Tibial artery (tissue), 4 donors: ENCODE data around the gene SUSD6.

Experiments used
- DNase-seq, 2 donors: peaks; one replicate each; pipeline ENCODE4 v3.0.0-alpha.2; 2019
- H3K27ac ChIP-seq, 2 donors: fragments of 200-600 bp; sonication (generic) in 1 of 2; 1 replicate in 1 of 2; 2 replicates in 1 of 2; pipeline ENCODE4 v1.5.1; 2018 to 2019; ENCODE audit warnings: mild to moderate bottlenecking in 1 of 2
- H3K27me3 ChIP-seq, 2 donors: fragments of 200-600 bp; sonication (generic) in 1 of 2; one replicate each; pipeline versions ENCODE4 v1.5.1 to v1.6.0; 2016 to 2019
- H3K36me3 ChIP-seq, 3 donors: fragments of 200-600 bp; sonication (generic) in 2 of 3; one replicate each; pipeline ENCODE4 v1.5.1; 2016 to 2019; ENCODE audit warnings: mild to moderate bottlenecking in 2 of 3
- H3K4me1 ChIP-seq, 4 donors: fragments of 200-600 bp; sonication (generic) in 2 of 4; 1 replicate in 3 of 4; 2 replicates in 1 of 4; pipeline ENCODE4 v1.5.1; 2016 to 2019
- H3K4me3 ChIP-seq, 2 donors: fragments of 200-600 bp; sonication (generic) in 1 of 2; 1 replicate in 1 of 2; 2 replicates in 1 of 2; pipeline ENCODE4 v1.5.1; 2018 to 2019; ENCODE audit warnings: mild to moderate bottlenecking in 2 of 2
- H3K9me3 ChIP-seq, 3 donors: fragments of 200-600 bp; sonication (generic) in 1 of 3; one replicate each; pipeline ENCODE4 v1.5.1; 2016 to 2019
- CTCF ChIP-seq, 2 experiments: fragments of 200-600 bp in 1 of 2; fragments of 450-650 bp in 1 of 2; IDR thresholded peaks; one replicate each; pipeline ENCODE4 v1.5.1; 2017 to 2019; ENCODE audit warnings: antibody characterized with exemption in 2 of 2, mild to moderate bottlenecking in 1 of 2, moderate library complexity in 1 of 2
- intact Hi-C: fragments of 100-400 bp; cut with DNase I; formaldehyde crosslinking; loops from one replicate; pipeline ENCODE4 v1.15.0; 2023; ENCODE audit warnings: low total_unique reads

The SUSD6 gene

GRCh38 chr14:69606258-69607184 lies 4.9 kb upstream of the SUSD6 start:
- no peak overlapping the region for H3K27ac ChIP-seq
- no peaks in the 10 kb centered on the region for H3K36me3 ChIP-seq
- peaks cover 0 to 12% (median 8%) of the 10 kb centered on the region in 4 donors for H3K4me1 ChIP-seq
- no peak for TF ChIP-seq CTCF (IDR thresholded peaks at IDR 0.05)
- H3K27me3 ChIP-seq, result no peaks in the 10 kb centered on the region
- no peak for DNase-seq
- intact Hi-C loops, result no loop called here
- H3K9me3 ChIP-seq, result no peaks in the 10 kb centered on the region
- no peak overlapping the region for H3K4me3 ChIP-seq

DNA sequence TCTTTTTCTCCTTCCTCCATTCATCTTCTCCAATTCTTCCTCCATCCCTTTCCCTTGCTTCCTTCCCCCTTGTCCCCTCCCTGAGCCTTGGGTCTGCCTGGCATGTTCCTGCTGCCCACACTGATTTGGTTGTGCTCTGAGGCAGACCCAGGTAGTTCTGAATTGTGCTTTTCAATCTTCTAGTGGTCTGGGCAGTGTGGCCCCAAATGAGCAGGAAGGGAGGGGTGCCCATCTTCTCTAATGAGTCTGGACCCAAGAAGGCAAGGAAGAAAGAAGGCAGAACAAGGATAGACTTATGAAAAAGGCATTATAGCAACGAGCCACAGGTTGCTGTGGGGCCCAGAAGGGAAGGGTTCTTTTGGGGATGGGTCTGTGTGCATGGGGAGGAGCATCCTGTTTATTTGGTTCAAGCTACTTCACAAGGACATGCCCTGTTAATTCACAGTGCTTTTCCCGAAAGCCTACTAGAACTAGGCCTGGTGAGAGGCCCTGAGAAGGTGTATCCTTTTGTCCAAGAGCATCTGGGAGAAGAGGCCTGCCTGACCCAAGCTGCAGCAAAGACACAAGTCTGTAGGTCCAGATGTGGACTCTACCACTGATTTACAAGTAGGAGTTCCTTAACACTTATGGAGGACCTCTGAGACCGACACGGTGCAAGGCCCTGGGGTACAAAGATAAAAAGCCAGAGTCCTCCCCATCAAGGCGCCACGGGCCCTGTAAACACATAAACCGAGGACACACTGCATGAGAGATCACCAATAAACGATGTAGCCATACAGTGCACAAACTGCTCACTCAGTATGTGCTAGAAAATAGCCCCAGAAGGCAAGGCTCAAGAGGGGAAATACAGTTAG lies 1.1 kb upstream of the SUSD6 start:
- intact Hi-C loops, result loop anchor here (10.0 kb wide), 1 partner anchor 55 kb away; no protein-coding TSS in a partner anchor
- no peak for TF ChIP-seq CTCF (IDR thresholded peaks at IDR 0.05)
- no peak for DNase-seq
- Histone ChIP-seq H3K27ac (peak overlapping the region; percentile 92 to 97), H3K9me3 (no peaks in the 10 kb centered on the region), H3K36me3 (no peaks in the 10 kb centered on the region), H3K27me3 (no peaks in the 10 kb centered on the region), H3K4me1 (peaks cover 0 to 40% (median 32%) of the 10 kb centered on the region in 4 donors), H3K4me3 (peak overlapping the region; percentile 83 to 91)

DNA sequence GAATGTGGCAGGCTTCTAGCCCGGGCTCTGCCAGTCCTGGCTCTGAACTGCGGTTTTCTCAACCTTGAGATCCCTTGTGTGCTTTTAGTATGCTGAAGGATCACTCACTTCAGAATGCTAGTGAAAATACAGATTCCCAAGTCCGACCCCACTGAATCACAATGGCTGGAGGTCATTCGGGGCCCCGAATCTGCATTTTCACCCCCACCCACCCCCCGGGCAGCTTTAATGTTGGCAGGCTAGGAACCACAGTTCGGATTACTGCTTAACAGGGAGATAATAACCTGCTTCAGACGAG lies 573 bp upstream of the SUSD6 start:
- Histone ChIP-seq H3K4me1 (peaks cover 0 to 45% (median 38%) of the 10 kb centered on the region in 4 donors), H3K36me3 (no peaks in the 10 kb centered on the region), H3K27ac (peak overlapping the region; percentile 92 to 97), H3K27me3 (no peaks in the 10 kb centered on the region), H3K9me3 (no peaks in the 10 kb centered on the region), H3K4me3 (peak overlapping the region; percentile 83 to 91)
- DNase-seq, result no peak
- intact Hi-C loops, result loop anchor here (10.0 kb wide), 1 partner anchor 54 kb away; no protein-coding TSS in a partner anchor
- TF ChIP-seq CTCF (IDR thresholded peaks at IDR 0.05), result no peak

GRCh38 chr14:69612014-69612782 lies 802 bp downstream of the SUSD6 start:
- Histone ChIP-seq H3K4me3 (peak overlapping the region; percentile 83 to 91), H3K9me3 (no peaks in the 10 kb centered on the region), H3K27me3 (no peaks in the 10 kb centered on the region), H3K27ac (peak overlapping the region; percentile 92 to 97), H3K36me3 (no peaks in the 10 kb centered on the region), H3K4me1 (peaks cover 0 to 59% (median 50%) of the 10 kb centered on the region in 4 donors)
- no peak for TF ChIP-seq CTCF (IDR thresholded peaks at IDR 0.05)
- DNase-seq, result no peak
- intact Hi-C loops, result loop anchor here (10.0 kb wide), 1 partner anchor 53 kb away; no protein-coding TSS in a partner anchor

DNA sequence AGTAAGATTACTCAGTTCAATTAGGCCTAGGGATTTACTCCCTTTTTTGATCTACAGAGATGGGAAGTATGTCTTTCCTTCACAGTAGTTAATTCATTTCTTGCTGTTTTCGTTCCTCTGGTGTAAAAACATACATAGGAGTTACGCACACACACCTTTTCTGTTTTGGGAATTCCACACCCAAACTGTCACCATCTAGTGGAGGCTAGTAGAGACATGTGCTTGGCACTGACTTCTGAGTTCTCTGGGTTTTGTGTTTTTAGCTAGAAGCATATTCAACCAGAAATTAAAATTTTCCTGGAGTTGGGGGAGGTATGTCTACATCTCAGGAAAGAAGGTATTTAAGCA lies 1.4 kb downstream of the SUSD6 start:
- Histone ChIP-seq H3K4me3 (peak overlapping the region; percentile 83 to 91), H3K27me3 (no peaks in the 10 kb centered on the region), H3K36me3 (no peaks in the 10 kb centered on the region), H3K9me3 (no peaks in the 10 kb centered on the region), H3K27ac (peak overlapping the region; percentile 92 to 97), H3K4me1 (peaks cover 0 to 65% (median 55%) of the 10 kb centered on the region in 4 donors)
- DNase-seq, result no peak
- intact Hi-C loops, result loop anchor here (10.0 kb wide), 1 partner anchor 52 kb away; no protein-coding TSS in a partner anchor
- no peak for TF ChIP-seq CTCF (IDR thresholded peaks at IDR 0.05)
